Measurements from ENCODE around the gene NUP62. TPM values are rescaled to one million over a fixed set of nuclear protein-coding genes. Genes with fewer than 3 reads are reported as not detected.

Gene NUP62
- total RNA-seq, 1 experiment from 2014 or later: 92.7 TPM

- peak; percentile 97 for DNase-seq (ENCODE audit: low read depth)
Observed at GRCh38 chr19:49866933-49867782, 62.1 kb downstream of the NUP62 start, which contains the start of gene PNKP. Gene PNKP (minus strand): TSS chr19:49867576. CDS start chr19:49867204, 372 bp downstream.

GRCh38 chr19:49864890-49865289 lies 64.4 kb downstream of the NUP62 start:
- DNase-seq (ENCODE audit: low read depth): no peak

GRCh38 chr19:49863935-49864320 lies 65.4 kb downstream of the NUP62 start:
- no peak for DNase-seq (ENCODE audit: low read depth)

GRCh38 chr19:49863254-49863934 lies 65.9 kb downstream of the NUP62 start:
- no peak for DNase-seq (ENCODE audit: low read depth)

- DNase-seq (ENCODE audit: low read depth): no peak
Observed at GRCh38 chr19:49862391-49863253, 66.7 kb downstream of the NUP62 start.

GRCh38 chr19:49861541-49862378 lies 67.5 kb downstream of the NUP62 start:
- no peak for DNase-seq (ENCODE audit: low read depth)

- DNase-seq (ENCODE audit: low read depth): no peak
Observed at GRCh38 chr19:49861107-49861506, 68.2 kb downstream of the NUP62 start.

- no peak for DNase-seq (ENCODE audit: low read depth)
Observed at GRCh38 chr19:49860336-49861102, 68.8 kb downstream of the NUP62 start.

GRCh38 chr19:49859682-49860335 lies 69.5 kb downstream of the NUP62 start:
- no peak for DNase-seq (ENCODE audit: low read depth)

GRCh38 chr19:49858088-49858985 lies 71.0 kb downstream of the NUP62 start:
- DNase-seq (ENCODE audit: low read depth): peak; percentile 56

GRCh38 chr19:49857838-49858087 lies 71.5 kb downstream of the NUP62 start:
- DNase-seq (ENCODE audit: low read depth): no peak

GRCh38 chr19:49857061-49857837 lies 72.1 kb downstream of the NUP62 start:
- no peak for DNase-seq (ENCODE audit: low read depth)

Other genes with a start within 250 kb of the NUP62 start
- 0.27 and 0.40 TPM in 2 replicates for gene ADM5, start 239.9 kb downstream of the NUP62 start, total RNA-seq (2014; rRNA removed; shearing (Covaris generic))
- 5.0 and 8.3 TPM in 2 replicates for gene CPT1C, start 238.4 kb downstream of the NUP62 start, total RNA-seq (2014; rRNA removed; shearing (Covaris generic))
- gene TSKS, start 166.2 kb downstream of the NUP62 start, total RNA-seq (2014; rRNA removed; shearing (Covaris generic)): not detected in 2 replicates
- gene AP2A1, start 162.5 kb downstream of the NUP62 start, total RNA-seq (2014; rRNA removed; shearing (Covaris generic)): 44.8 and 46.5 TPM in 2 replicates
- gene FUZ, start 116.2 kb downstream of the NUP62 start, total RNA-seq (2014; rRNA removed; shearing (Covaris generic)): 9.9 and 20.1 TPM in 2 replicates
- gene MED25, start 111.2 kb downstream of the NUP62 start, total RNA-seq (2014; rRNA removed; shearing (Covaris generic)): 17.8 and 29.9 TPM in 2 replicates
- 61.2 and 67.8 TPM in 2 replicates for gene PTOV1, start 78.3 kb downstream of the NUP62 start, total RNA-seq (2014; rRNA removed; shearing (Covaris generic))
- 36.9 and 38.4 TPM in 2 replicates for gene PNKP, start 61.9 kb downstream of the NUP62 start, total RNA-seq (2014; rRNA removed; shearing (Covaris generic))
- 9.6 and 10.5 TPM in 2 replicates for gene AKT1S1, start 52.1 kb downstream of the NUP62 start, total RNA-seq (2014; rRNA removed; shearing (Covaris generic))
- gene TBC1D17, start 51.8 kb downstream of the NUP62 start, total RNA-seq (2014; rRNA removed; shearing (Covaris generic)): 5.9 and 8.1 TPM in 2 replicates
- gene IL4I1, start 32.6 kb downstream of the NUP62 start, total RNA-seq (2014; rRNA removed; shearing (Covaris generic)): 9.1 and 9.3 TPM in 2 replicates
- gene ATF5, start 299 bp downstream of the NUP62 start, total RNA-seq (2014; rRNA removed; shearing (Covaris generic)): 8.9 and 17.4 TPM in 2 replicates
- gene SIGLEC11, start 31.7 kb upstream of the NUP62 start, total RNA-seq (2014; rRNA removed; shearing (Covaris generic)): not detected in 2 replicates
- gene VRK3, start 95.9 kb upstream of the NUP62 start, total RNA-seq (2014; rRNA removed; shearing (Covaris generic)): 18.2 and 22.7 TPM in 2 replicates
- 20.0 and 22.2 TPM in 2 replicates for gene ZNF473, start 96.5 kb upstream of the NUP62 start, total RNA-seq (2014; rRNA removed; shearing (Covaris generic))
- not detected in 2 replicates for gene IZUMO2, start 233.8 kb upstream of the NUP62 start, total RNA-seq (2014; rRNA removed; shearing (Covaris generic))

Data from Daoy (cell line).